SK-N-SH treated with all-trans-retinoic acid at 6 μM for 48 hours (cell line): Measurements from ENCODE around the gene NRARP.

Experiments
- ARNTL ChIP-seq: fragments of 450-650 bp; formaldehyde crosslinking; IDR thresholded peaks from 2 replicates; pipeline ENCODE4 v1.5.0; 2020; ENCODE audit warnings: low read depth, mild to moderate bottlenecking, moderate library complexity, borderline replicate concordance
- ESRRG ChIP-seq: fragments of 250-450 bp; sonication (Bioruptor Pico); IDR thresholded peaks from 2 replicates; pipeline ENCODE4 v1.6.1; 2021; ENCODE audit warnings: mild to moderate bottlenecking

GRCh38 chr9:137330689-137331088 lies 28.6 kb upstream of the NRARP start:
- TF ChIP-seq ESRRG (CRISPR knock-in tag) (no peak), ARNTL (CRISPR knock-in tag) (no peak)
